NT2/D1 (cell line): ENCODE measurements around the gene NAPG.

Experiments
- YY1 ChIP-seq: IDR thresholded peaks from 2 replicates; pipeline ENCODE4 v1.6.1; 2011; ENCODE audit not compliant: insufficient read length, insufficient read depth
- ZNF274 ChIP-seq: IDR thresholded peaks from 2 replicates; pipeline ENCODE4 v1.6.1; 2011; ENCODE audit warnings: mild to moderate bottlenecking, low read depth, low read length

DNA sequence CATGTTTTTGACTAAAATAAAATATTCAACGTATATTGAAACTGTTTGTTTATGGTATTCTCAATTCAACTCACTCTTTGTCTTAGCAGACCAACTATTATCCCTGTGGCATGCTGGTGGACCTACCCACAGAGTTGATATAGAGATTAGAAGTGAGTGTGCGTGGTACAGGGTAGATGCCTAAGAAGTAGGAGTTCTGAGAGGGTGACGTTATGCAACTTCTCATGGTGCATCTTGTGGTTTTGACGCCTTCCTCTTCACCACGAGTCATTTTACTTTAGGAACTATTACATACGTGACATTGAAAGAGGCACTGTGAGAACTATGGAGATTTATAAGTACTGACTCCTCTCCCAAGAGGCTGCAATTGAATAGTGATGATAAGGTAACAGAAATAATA, 26.6 kb upstream of the NAPG start:
- no peak for TF ChIP-seq ZNF274
- TF ChIP-seq YY1 = no peak
